GM12875 (cell line): ENCODE data around the gene ZMYND10.

Experiments
- H3K4me3 ChIP-seq: one replicate; pipeline ENCODE4 v1.5.1; 2011; ENCODE audit warnings: low read depth, low read length, control low read depth
- CTCF ChIP-seq: IDR thresholded peaks from 2 replicates; pipeline ENCODE4 v1.5.1; 2011; ENCODE audit warnings: low read depth, mild to moderate bottlenecking, control low read depth, inconsistent platforms, low read length, moderate library complexity, borderline replicate concordance; ENCODE audit not compliant: insufficient read depth

The ZMYND10 gene

GRCh38 chr3:50321336-50322114, 24.0 kb downstream of the ZMYND10 start:
- peak; percentile 63 for TF ChIP-seq CTCF

DNA sequence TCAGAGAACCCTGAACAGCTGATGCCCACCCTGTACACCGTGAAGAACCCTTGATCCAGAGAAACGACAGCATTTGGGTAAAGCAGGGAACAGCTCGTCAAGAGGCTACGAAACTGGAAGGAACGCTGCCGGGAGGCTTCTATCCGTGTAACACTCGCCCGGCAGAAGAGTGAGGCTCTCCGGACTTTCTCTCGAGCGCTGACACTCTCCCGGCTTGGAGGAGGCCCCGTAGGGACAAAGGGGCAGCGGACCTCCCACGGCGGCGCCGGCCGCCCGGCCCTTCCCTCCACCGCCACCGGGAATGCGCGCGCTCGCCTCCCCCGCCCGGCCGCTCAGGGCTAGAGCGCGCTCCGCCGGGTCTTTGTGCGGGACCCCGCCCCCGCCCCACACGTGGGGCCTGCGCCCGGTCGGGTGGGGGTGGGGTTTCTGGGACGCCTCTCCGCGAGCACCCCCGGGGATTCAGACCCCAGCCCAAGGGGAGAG, 24.6 kb downstream of the ZMYND10 start:
- no peak for TF ChIP-seq CTCF

More at GRCh38 chr3:50321336-50322114, 24.0 kb downstream of the ZMYND10 start:
- peak overlapping the region; percentile 87 for H3K4me3 ChIP-seq

DNA sequence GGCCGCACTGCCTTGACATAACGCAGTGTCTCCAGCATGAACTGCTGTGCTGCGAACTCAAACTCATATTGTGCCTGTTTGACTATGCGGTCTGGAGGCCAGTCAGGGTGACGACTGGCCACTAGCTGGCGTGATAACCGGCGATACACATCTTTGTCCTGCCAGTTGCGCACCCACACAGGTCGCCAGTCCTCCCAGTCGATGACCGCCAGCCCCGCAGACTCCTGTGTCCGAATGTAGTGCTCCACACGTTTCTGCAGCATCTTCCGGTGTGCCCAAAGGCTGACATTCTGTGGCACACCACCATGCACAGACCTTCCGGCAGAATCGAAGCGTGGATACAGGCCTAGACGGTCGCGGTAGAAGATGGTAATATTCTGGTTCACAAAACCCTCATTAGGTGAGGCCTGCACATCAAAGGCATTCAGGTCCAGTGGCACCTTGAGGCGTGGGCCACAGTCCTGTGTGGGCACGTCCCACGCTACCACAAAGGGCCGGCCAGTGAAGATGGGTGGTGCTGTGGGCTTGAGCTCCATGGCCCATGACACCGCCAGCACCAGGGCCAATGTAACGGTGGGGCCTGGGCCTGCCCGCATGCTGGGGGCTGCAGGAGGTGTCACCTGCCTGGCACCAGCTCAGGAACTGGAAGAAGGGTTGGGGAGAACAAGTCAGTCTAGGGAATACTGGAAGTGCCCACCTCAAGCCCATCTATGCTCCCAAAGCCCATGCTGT, 25.5 kb downstream of the ZMYND10 start:
- TF ChIP-seq CTCF = no peak
- peak overlapping the region; percentile 87 for H3K4me3 ChIP-seq

More for the DNA sequence above, 24.6 kb downstream of the ZMYND10 start:
- peak overlapping the region; percentile 87 for H3K4me3 ChIP-seq

DNA sequence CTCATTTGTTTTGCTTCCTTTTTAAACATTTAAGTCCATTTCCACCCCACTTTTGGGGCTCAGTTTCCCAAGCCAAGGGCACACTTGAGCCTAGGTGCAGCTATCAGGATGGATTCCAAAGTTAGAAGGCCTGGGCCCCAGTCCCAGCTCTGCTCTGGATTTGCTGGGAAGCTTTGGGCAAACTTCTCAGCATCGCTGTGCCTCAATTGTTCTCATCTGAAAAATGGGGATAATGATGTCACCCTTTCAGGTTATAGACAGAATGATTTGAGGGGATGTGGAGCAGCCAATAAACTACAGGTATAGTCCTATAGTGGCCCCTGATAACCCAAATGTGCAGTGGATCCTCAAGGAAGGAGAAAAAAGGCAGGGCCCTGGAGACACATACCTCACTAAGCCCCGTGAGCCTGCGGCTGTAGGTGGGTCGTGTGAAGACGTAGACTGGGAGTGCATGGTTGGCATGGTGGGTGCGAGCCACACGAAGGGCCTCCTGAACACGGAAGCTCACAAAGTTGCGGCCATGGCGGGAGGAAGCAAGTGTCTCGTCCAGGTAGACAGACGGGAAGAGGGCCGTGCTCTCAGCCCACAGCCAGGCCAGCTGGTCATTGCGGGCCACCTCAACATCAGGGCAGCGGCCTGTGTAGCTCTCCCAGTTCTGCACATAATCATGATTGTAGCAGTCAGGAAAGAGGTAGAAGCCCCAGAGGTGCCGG, 26.2 kb downstream of the ZMYND10 start:
- TF ChIP-seq CTCF = no peak
- H3K4me3 ChIP-seq = no peak overlapping the region

DNA sequence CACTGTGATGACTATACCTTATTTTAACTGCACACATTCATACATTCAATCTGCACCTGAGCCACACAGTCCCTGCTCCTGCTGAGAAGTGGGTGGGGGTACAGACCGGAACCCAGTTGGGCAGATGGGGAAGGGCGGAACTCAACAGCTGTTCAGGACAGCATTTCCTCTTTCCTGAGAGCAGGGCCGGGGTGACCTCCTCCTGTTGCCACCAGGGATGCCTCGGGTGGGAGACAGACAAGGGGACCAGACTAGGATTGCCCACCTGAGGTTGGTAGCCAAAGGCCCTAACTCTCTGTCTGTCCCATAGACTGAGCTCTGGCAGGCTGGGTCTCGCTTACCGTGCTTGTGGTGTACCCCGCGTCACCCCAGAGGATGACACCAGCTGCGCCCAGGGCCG, 26.9 kb downstream of the ZMYND10 start:
- H3K4me3 ChIP-seq = no peak overlapping the region
- no peak for TF ChIP-seq CTCF

DNA sequence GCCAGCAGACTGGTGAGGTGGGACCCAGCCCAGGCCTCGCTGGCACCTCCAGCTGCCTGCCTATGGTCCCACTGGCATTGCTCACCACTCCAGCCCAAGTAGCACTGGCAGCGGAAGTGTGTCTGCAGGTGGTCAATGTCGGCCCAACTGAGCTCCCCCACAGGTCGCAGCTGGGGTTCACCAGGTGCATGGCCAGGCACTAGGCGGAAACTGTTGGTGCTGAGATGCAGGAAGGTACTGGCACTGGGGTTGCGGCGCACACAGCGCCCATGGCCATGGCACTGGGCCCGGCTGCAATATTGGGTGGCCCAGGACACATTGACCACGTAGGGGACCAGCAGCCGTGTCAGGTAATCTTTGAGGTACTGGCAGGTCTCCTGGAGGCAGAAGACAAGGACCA, 27.4 kb downstream of the ZMYND10 start:
- no peak overlapping the region for H3K4me3 ChIP-seq
- no peak for TF ChIP-seq CTCF
